ENCODE results near the gene TGOLN2. TPM values are rescaled to one million over a fixed set of nuclear protein-coding genes. Genes with fewer than 3 reads are reported as not detected.
"Not testable (repeated sequence)": the region's sequence is repeated elsewhere in the genome, so short reads cannot be mapped to it uniquely, and the experiment has no call there.

The TGOLN2 gene
- total RNA-seq, 1 donor from 2014 or later, result 102 TPM

DNA sequence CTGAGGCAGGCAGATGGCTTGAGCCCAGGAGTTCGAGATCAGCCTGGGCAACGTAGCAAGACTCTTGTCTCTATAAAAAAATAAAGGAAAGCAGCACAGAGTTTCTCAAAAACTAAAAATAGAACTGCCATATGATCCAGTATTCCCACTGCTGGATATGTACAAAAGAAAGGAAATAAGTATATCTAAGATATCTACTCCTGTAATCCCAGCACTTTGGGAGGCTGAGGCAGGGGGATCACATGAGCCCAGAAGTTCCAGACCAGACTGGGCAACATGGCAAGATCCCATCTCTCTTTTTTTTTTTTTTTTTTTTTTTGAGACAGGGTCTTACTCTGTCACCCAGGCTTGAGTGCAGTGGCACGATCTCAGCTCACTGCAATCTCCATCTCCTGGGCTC, 1.9 kb upstream of the TGOLN2 start:
- H3K4me1 Mint-ChIP-seq (ENCODE audit: low read depth), result peaks cover 18% of the 10 kb centered on the region
- intact Hi-C loops (cut with micrococcal nuclease), result loop anchor here (5.0 kb wide), 1 partner anchor 868 kb away; the partner anchor contains the start of genes IMMT and MRPL35
- H3K27me3 Mint-ChIP-seq (ENCODE audit: insufficient read depth); H3K9me3 Mint-ChIP-seq; H3K27ac Mint-ChIP-seq; DNase-seq (ENCODE audit: low spot score): not testable (repeated sequence)
- H3K36me3 Mint-ChIP-seq (ENCODE audit: low read depth), result peaks cover 28% of the 10 kb centered on the region
- H3K4me3 Mint-ChIP-seq, result peak overlapping the region; percentile 44

DNA sequence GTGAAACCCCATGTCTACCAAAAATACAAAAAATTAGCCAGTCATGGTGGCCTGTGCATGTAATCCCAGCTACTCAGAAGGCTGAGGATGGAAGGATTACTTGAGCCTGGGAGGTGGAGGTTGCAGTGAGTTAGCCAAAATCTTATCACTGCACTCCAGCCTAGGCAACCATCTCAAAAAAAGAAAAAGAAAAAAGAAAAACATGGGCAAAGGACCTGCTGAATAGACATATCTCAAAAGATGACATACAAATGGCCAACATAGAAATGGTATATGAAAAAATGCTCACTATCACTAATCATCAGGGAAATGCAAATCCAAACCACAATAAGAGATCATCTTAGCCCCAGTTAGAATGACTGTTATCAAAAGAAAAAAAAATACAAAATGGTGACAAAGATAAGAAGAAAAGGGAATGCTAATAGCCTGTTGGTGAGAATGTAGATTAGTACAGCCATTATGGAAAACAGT, 1.4 kb upstream of the TGOLN2 start:
- intact Hi-C loops (cut with micrococcal nuclease), result loop anchor here (5.0 kb wide), 1 partner anchor 868 kb away; the partner anchor contains the start of genes IMMT and MRPL35
- Mint-ChIP-seq H3K4me1 (ENCODE audit: low read depth) (peaks cover 23% of the 10 kb centered on the region), H3K27me3 (ENCODE audit: insufficient read depth) (no peaks in the 10 kb centered on the region), H3K27ac (no peak overlapping the region), H3K4me3 (peak overlapping the region; percentile 44), H3K9me3 (no peaks in the 10 kb centered on the region), H3K36me3 (ENCODE audit: low read depth) (peaks cover 33% of the 10 kb centered on the region)
- no peak for DNase-seq (ENCODE audit: low spot score)

GRCh38 chr2:85327160-85327821, 498 bp downstream of the TGOLN2 start:
- Mint-ChIP-seq H3K4me3 (peak overlapping the region; percentile 95), H3K36me3 (ENCODE audit: low read depth) (peaks cover 48% of the 10 kb centered on the region), H3K9me3 (no peaks in the 10 kb centered on the region), H3K4me1 (ENCODE audit: low read depth) (peaks cover 41% of the 10 kb centered on the region), H3K27me3 (ENCODE audit: insufficient read depth) (no peaks in the 10 kb centered on the region), H3K27ac (peak overlapping the region; percentile 99)
- peak; percentile 45 for DNase-seq (ENCODE audit: low spot score)
- intact Hi-C loops (cut with micrococcal nuclease), result loop anchor here (2.0 to 5.0 kb wide), 4 partner anchors 226 to 1114 kb away; partner anchors contain the start of genes IMMT, KCMF1, KDM3A and MRPL35

GRCh38 chr2:85326406-85327159, 1.2 kb downstream of the TGOLN2 start:
- peaks cover 48% of the 10 kb centered on the region for H3K4me1 Mint-ChIP-seq (ENCODE audit: low read depth)
- intact Hi-C loops (cut with micrococcal nuclease), result loop anchor here (1.0 to 5.0 kb wide), 5 partner anchors 8 to 1114 kb away; partner anchors contain the start of genes IMMT, KCMF1, KDM3A and MRPL35
- H3K4me3 Mint-ChIP-seq, result peak overlapping the region; percentile 95
- H3K27me3 Mint-ChIP-seq (ENCODE audit: insufficient read depth), result no peaks in the 10 kb centered on the region
- H3K27ac Mint-ChIP-seq, result peak overlapping the region; percentile 99
- peaks cover 55% of the 10 kb centered on the region for H3K36me3 Mint-ChIP-seq (ENCODE audit: low read depth)
- H3K9me3 Mint-ChIP-seq, result no peaks in the 10 kb centered on the region
- peak; percentile 51 for DNase-seq (ENCODE audit: low spot score)

GRCh38 chr2:85325466-85325811, 2.4 kb downstream of the TGOLN2 start:
- H3K27me3 Mint-ChIP-seq (ENCODE audit: insufficient read depth), result no peaks in the 10 kb centered on the region
- peak overlapping the region; percentile 95 for H3K4me3 Mint-ChIP-seq
- DNase-seq (ENCODE audit: low spot score), result no peak
- peaks cover 65% of the 10 kb centered on the region for H3K36me3 Mint-ChIP-seq (ENCODE audit: low read depth)
- H3K27ac Mint-ChIP-seq, result peak overlapping the region; percentile 77
- intact Hi-C loops (cut with micrococcal nuclease), result loop anchor here (5.0 kb wide), 1 partner anchor 872 kb away; the partner anchor contains the start of genes IMMT and MRPL35
- H3K9me3 Mint-ChIP-seq, result no peaks in the 10 kb centered on the region
- H3K4me1 Mint-ChIP-seq (ENCODE audit: low read depth), result peaks cover 60% of the 10 kb centered on the region

DNA sequence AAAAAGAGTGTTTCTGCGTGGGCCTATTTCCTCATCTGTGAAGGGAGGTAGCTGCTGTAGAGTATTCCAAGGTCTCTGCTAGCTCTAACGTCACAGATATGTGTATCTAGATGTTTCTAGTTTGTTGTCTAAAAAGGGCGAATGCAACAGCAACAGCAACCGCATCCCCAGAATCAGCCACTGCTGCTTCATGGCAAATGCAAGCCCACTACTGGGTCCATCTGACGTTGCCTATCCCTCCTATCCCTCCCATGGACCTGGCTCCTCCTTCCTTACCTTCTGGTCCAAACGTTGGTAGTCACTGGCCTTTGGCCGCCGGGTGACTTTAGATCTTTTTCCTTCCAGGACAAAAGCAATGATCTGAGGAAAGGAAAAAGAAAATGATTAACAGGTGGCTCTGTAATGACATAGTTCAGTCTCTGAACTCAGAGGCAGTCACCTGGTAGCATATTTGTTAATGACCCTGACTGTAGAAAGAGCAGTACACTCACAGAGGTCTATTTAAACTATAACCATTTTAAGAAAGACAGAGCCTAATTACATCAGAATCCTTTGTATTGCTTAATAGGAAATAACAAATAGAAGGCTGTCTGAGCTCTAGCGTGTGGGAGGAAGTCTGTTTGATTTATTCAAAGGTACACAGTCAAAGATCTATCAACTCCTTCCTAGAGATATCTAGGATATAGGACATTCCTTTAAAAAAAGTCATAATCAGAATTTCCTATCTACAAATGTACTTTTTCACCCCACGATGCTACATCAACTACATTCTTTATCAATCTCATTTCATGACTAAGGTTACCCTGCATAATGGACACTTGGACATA, 2.9 kb downstream of the TGOLN2 start:
- peak overlapping the region; percentile 95 for H3K4me3 Mint-ChIP-seq

GRCh38 chr2:85323988-85324367, 3.8 kb downstream of the TGOLN2 start:
- Mint-ChIP-seq H3K4me1 (ENCODE audit: low read depth) (peaks cover 66% of the 10 kb centered on the region), H3K36me3 (ENCODE audit: low read depth) (peaks cover 75% of the 10 kb centered on the region), H3K4me3 (peak overlapping the region; percentile 95)
- DNase-seq (ENCODE audit: low spot score); H3K9me3 Mint-ChIP-seq; intact Hi-C loops (cut with micrococcal nuclease); H3K27ac Mint-ChIP-seq; H3K27me3 Mint-ChIP-seq (ENCODE audit: insufficient read depth): not testable (repeated sequence)

More for the DNA sequence above, 2.9 kb downstream of the TGOLN2 start:
- Mint-ChIP-seq H3K27ac (peak overlapping the region; percentile 77), H3K4me1 (ENCODE audit: low read depth) (peaks cover 66% of the 10 kb centered on the region), H3K36me3 (ENCODE audit: low read depth) (peaks cover 71% of the 10 kb centered on the region), H3K9me3 (no peaks in the 10 kb centered on the region), H3K27me3 (ENCODE audit: insufficient read depth) (no peaks in the 10 kb centered on the region)
- DNase-seq (ENCODE audit: low spot score), result no peak
- intact Hi-C loops (cut with micrococcal nuclease), result loop anchor here (5.0 kb wide), 1 partner anchor 872 kb away; the partner anchor contains the start of genes IMMT and MRPL35

- H3K9me3 Mint-ChIP-seq, result no peaks in the 10 kb centered on the region
- intact Hi-C loops (cut with micrococcal nuclease), result no loop called here
- no peak overlapping the region for H3K27ac Mint-ChIP-seq
- peak overlapping the region; percentile 95 for H3K4me3 Mint-ChIP-seq
- no peaks in the 10 kb centered on the region for H3K27me3 Mint-ChIP-seq (ENCODE audit: insufficient read depth)
- H3K4me1 Mint-ChIP-seq (ENCODE audit: low read depth), result peaks cover 66% of the 10 kb centered on the region
- DNase-seq (ENCODE audit: low spot score), result no peak
- peaks cover 80% of the 10 kb centered on the region for H3K36me3 Mint-ChIP-seq (ENCODE audit: low read depth)
These were observed 4.3 kb downstream of the TGOLN2 start for GRCh38 chr2:85323351-85323987.

DNA sequence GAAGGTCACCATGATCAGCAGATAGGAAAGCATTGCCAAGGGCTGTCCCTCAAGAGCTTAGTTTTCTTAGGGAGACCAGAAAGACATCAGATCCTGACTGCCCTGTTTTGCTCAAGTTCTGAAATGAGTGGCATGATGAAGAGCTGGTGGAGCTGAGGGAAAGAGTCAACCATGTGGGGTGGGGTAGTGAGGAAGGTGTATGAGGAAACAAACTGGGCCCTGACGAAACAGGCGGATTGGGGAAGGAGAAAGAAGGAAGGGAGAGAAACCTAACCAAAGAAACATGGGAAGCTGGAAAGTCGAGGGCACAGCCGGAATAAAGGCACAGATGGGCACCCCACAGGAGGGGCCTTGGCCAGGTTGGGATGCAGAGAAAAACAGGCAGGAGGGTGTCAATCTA, 8.0 kb downstream of the TGOLN2 start:
- intact Hi-C loops (cut with micrococcal nuclease), result no loop called here
- H3K27ac Mint-ChIP-seq, result peak overlapping the region; percentile 71
- DNase-seq (ENCODE audit: low spot score), result no peak
- no peaks in the 10 kb centered on the region for H3K9me3 Mint-ChIP-seq
- H3K27me3 Mint-ChIP-seq (ENCODE audit: insufficient read depth), result no peaks in the 10 kb centered on the region
- H3K36me3 Mint-ChIP-seq (ENCODE audit: low read depth), result peaks cover 78% of the 10 kb centered on the region
- H3K4me1 Mint-ChIP-seq (ENCODE audit: low read depth), result peaks cover 71% of the 10 kb centered on the region
- peak overlapping the region; percentile 43 for H3K4me3 Mint-ChIP-seq

DNA sequence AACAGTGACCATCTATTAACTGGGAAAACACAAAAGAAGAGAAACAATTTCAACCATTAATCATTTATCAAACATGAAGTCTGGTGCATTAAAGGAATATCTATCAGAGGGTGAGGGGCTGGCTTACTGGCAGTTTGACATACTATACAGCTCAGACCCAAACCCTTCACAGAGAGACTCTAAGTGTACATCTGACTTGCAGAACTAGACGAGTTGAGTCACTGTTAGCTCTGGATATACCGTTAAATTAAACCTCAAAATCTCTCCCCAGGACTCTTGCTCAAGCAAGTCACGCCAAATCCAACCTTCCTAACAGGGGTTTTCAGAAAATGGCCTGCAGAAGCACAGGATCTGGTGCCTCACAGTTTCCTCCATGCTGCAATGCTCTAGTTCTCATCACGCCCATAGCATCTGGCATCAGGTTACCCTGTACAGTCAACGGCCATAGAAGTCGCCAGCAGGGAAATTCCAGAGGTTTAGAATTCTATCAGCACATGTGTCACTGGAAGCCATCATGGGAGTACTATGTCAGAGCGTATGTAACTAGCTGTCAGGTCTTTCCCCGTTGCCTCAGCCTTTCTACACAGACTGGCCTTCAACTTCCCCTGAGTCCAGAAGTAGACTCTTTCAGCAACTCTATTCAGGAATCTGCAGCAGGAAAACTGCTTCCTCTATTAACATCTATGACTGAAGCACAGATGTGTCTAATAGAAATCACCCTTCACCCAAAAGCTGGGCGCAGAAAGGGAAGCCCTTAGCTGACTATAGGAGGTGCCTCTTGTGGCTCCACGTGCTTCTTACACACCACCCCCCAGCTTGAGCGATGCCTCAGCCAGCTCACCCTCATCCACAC, 9.3 kb downstream of the TGOLN2 start:
- H3K36me3 Mint-ChIP-seq (ENCODE audit: low read depth), result peaks cover 71% of the 10 kb centered on the region
- H3K4me3 Mint-ChIP-seq, result peak overlapping the region; percentile 27
- intact Hi-C loops (cut with micrococcal nuclease), result loop anchor here (1.0 kb wide), 1 partner anchor 8 kb away; no protein-coding TSS in a partner anchor
- H3K27ac Mint-ChIP-seq, result peak overlapping the region; percentile 80
- peaks cover 58% of the 10 kb centered on the region for H3K4me1 Mint-ChIP-seq (ENCODE audit: low read depth)
- H3K9me3 Mint-ChIP-seq, result no peaks in the 10 kb centered on the region
- no peaks in the 10 kb centered on the region for H3K27me3 Mint-ChIP-seq (ENCODE audit: insufficient read depth)
- no peak for DNase-seq (ENCODE audit: low spot score)

GRCh38 chr2:85315921-85316320, 11.9 kb downstream of the TGOLN2 start:
- intact Hi-C loops (cut with micrococcal nuclease); H3K27ac Mint-ChIP-seq; DNase-seq (ENCODE audit: low spot score); H3K27me3 Mint-ChIP-seq (ENCODE audit: insufficient read depth); H3K4me3 Mint-ChIP-seq; H3K9me3 Mint-ChIP-seq: not testable (repeated sequence)
- Mint-ChIP-seq H3K4me1 (ENCODE audit: low read depth) (peaks cover 37% of the 10 kb centered on the region), H3K36me3 (ENCODE audit: low read depth) (peaks cover 56% of the 10 kb centered on the region)

All from activated T-helper 1 cell treated with anti-CD3 and anti-CD28 coated beads, Interleukin-12 subunit alpha, Interleukin-12 subunit beta, Interleukin-2, Interleukin-4 antibody, amounts not matched to agents 30 ng/mL and 10 ng/mL and 1 ng/mL, durations not matched to agents 14 hours and 24 hours and 36 hours (primary cell).